GM18517 (cell line): Measurements from ENCODE around the gene ERICH4.

Experiments used
- ATAC-seq: cut with Tn5 transposase; IDR thresholded peaks from one replicate; pipeline ENCODE4 v1.9.1; 2021; ENCODE audit warnings: mild to moderate bottlenecking, moderate library complexity; ENCODE audit not compliant: unreplicated experiment

Gene ERICH4

GRCh38 chr19:41413947-41414346 lies 29.0 kb upstream of the ERICH4 start:
- no peak for ATAC-seq

GRCh38 chr19:41414461-41414860 lies 28.5 kb upstream of the ERICH4 start:
- no peak for ATAC-seq

GRCh38 chr19:41415154-41415571 lies 27.8 kb upstream of the ERICH4 start:
- no peak for ATAC-seq

- no peak for ATAC-seq
These were observed 26.7 kb upstream of the ERICH4 start for GRCh38 chr19:41416194-41416674.

- ATAC-seq: no peak
These were observed 22.7 kb upstream of the ERICH4 start for GRCh38 chr19:41420101-41420880.

GRCh38 chr19:41421314-41421713 lies 21.6 kb upstream of the ERICH4 start:
- no peak for ATAC-seq

GRCh38 chr19:41421973-41422372 lies 21.0 kb upstream of the ERICH4 start:
- no peak for ATAC-seq

GRCh38 chr19:41422456-41422855 lies 20.5 kb upstream of the ERICH4 start:
- ATAC-seq: no peak

GRCh38 chr19:41422955-41423354 lies 20.0 kb upstream of the ERICH4 start:
- no peak for ATAC-seq

- ATAC-seq: no peak
These were observed 18.4 kb upstream of the ERICH4 start for GRCh38 chr19:41424335-41425173.

GRCh38 chr19:41425174-41426115 lies 17.5 kb upstream of the ERICH4 start:
- no peak for ATAC-seq

GRCh38 chr19:41426116-41426841 lies 16.7 kb upstream of the ERICH4 start:
- ATAC-seq: no peak

GRCh38 chr19:41426952-41427646 lies 15.9 kb upstream of the ERICH4 start, which contains the start of gene B3GNT8:
Gene B3GNT8 (minus strand): TSS chr19:41427374. CDS start chr19:41426778, 596 bp downstream.
- no peak for ATAC-seq

GRCh38 chr19:41427647-41428480 lies 15.1 kb upstream of the ERICH4 start:
- no peak for ATAC-seq

GRCh38 chr19:41428481-41428859 lies 14.5 kb upstream of the ERICH4 start:
- ATAC-seq: no peak

GRCh38 chr19:41430922-41431321 lies 12.0 kb upstream of the ERICH4 start:
- no peak for ATAC-seq

- ATAC-seq: no peak
These were observed 11.2 kb upstream of the ERICH4 start for GRCh38 chr19:41431426-41432386.
